GM23338 (cell line): ENCODE measurements around the gene CSTF1. TPM values are rescaled to one million over a fixed set of nuclear protein-coding genes. Genes with fewer than 3 reads are reported as not detected.

Source experiments
- ATAC-seq: fragments of 200-7000 bp; cut with Tn5 transposase; 3 replicates; pipeline ENCODE4 v1.9.1; 2020
- DNase-seq: peaks from one replicate; pipeline ENCODE4 v3.0.0-alpha.2; 2015; ENCODE audit warnings: low spot score
- H2AFZ ChIP-seq: fragments of 200-600 bp; sonication (generic); 2 replicates; pipeline ENCODE4 v1.8.0; 2016; ENCODE audit warnings: antibody characterized with exemption, mild to moderate bottlenecking, moderate library complexity
- H3F3A ChIP-seq: fragments of 200-600 bp; sonication (generic); replicated peaks from 2 replicates; pipeline ENCODE4 v1.8.0; 2017; ENCODE audit warnings: antibody characterized with exemption, mixed run types, low read depth
- H3K27ac ChIP-seq: fragments of 200-600 bp; sonication (generic); 2 replicates; pipeline ENCODE4 v1.6.1; 2016; ENCODE audit warnings: low read depth
- H3K27me3 ChIP-seq: fragments of 200-600 bp; sonication (generic); 2 replicates; pipeline ENCODE4 v1.8.0; 2016; ENCODE audit warnings: mild to moderate bottlenecking, mixed run types, moderate library complexity; ENCODE audit not compliant: insufficient read depth
- H3K36me3 ChIP-seq: fragments of 200-600 bp; sonication (generic); 2 replicates; pipeline ENCODE4 v1.8.0; 2016; ENCODE audit warnings: mild to moderate bottlenecking; ENCODE audit not compliant: insufficient read depth
- H3K4me1 ChIP-seq: fragments of 200-600 bp; sonication (generic); 2 replicates; pipeline ENCODE4 v1.8.0; 2016; ENCODE audit warnings: mild to moderate bottlenecking, moderate library complexity; ENCODE audit not compliant: insufficient read depth
- H3K4me2 ChIP-seq: fragments of 200-600 bp; sonication (generic); 2 replicates; pipeline ENCODE4 v1.7.1; 2017; ENCODE audit warnings: mixed run types
- H3K4me3 ChIP-seq: fragments of 200-600 bp; sonication (generic); 2 replicates; pipeline ENCODE4 v1.6.1; 2016; ENCODE audit warnings: mixed run types
- H3K79me2 ChIP-seq: fragments of 200-600 bp; sonication (generic); replicated peaks from 2 replicates; pipeline ENCODE4 v1.8.0; 2017; ENCODE audit warnings: mild to moderate bottlenecking; ENCODE audit not compliant: insufficient read depth
- H3K9me2 ChIP-seq: fragments of 200-600 bp; sonication (generic); 2 replicates; pipeline ENCODE4 v1.8.0; 2017; ENCODE audit not compliant: insufficient read depth
- H4K20me1 ChIP-seq: fragments of 200-600 bp; sonication (generic); replicated peaks from 2 replicates; pipeline ENCODE4 v1.8.0; 2017; ENCODE audit warnings: mild to moderate bottlenecking; ENCODE audit not compliant: insufficient read depth
- H3K27ac Mint-ChIP-seq: 2 replicates; pipeline ENCODE4 v1.8.0; 2020; ENCODE audit warnings: inconsistent platforms, mild to moderate bottlenecking, moderate library complexity, mixed read lengths
- H3K27me3 Mint-ChIP-seq: 3 replicates; pipeline ENCODE4 v1.8.0; 2022; ENCODE audit warnings: low read depth, mild to moderate bottlenecking, moderate library complexity, mixed read lengths, inconsistent platforms; ENCODE audit not compliant: insufficient read depth, poor library complexity
- H3K36me3 Mint-ChIP-seq: 3 replicates; pipeline ENCODE4 v1.8.0; 2021; ENCODE audit warnings: low read depth, mild to moderate bottlenecking, inconsistent platforms, moderate library complexity, mixed read lengths
- H3K4me1 Mint-ChIP-seq: 3 replicates; pipeline ENCODE4 v1.8.0; 2020; ENCODE audit warnings: mild to moderate bottlenecking, inconsistent platforms, mixed read lengths
- H3K4me3 Mint-ChIP-seq: 3 replicates; pipeline ENCODE4 v1.8.0; 2021; ENCODE audit warnings: moderate library complexity, mild to moderate bottlenecking, inconsistent platforms, mixed read lengths
- H3K9me3 Mint-ChIP-seq: 3 replicates; pipeline ENCODE4 v1.8.0; 2020; ENCODE audit warnings: moderate library complexity, mild to moderate bottlenecking, inconsistent platforms, mixed read lengths
- CREB1 ChIP-seq: fragments of 250-450 bp; sonication (Bioruptor Pico); IDR thresholded peaks from 2 replicates; pipeline ENCODE4 v1.5.0; 2020; ENCODE audit warnings: low read depth, mild to moderate bottlenecking, moderate library complexity
- EZH2 ChIP-seq: fragments of 200-600 bp; sonication (generic); IDR thresholded peaks from one replicate; pipeline ENCODE4 v1.8.0; 2017; ENCODE audit warnings: antibody characterized with exemption, mild to moderate bottlenecking, low read depth; ENCODE audit not compliant: unreplicated experiment
- EZH2phosphoT487 ChIP-seq: fragments of 200-600 bp; sonication (generic); IDR thresholded peaks from one replicate; pipeline ENCODE4 v1.8.1; 2018; ENCODE audit warnings: antibody characterized with exemption; ENCODE audit not compliant: unreplicated experiment
- JUNB ChIP-seq: IDR thresholded peaks from one replicate; pipeline ENCODE4 v1.6.1; 2016; ENCODE audit warnings: antibody characterized with exemption; ENCODE audit not compliant: unreplicated experiment
- NANOG ChIP-seq: IDR thresholded peaks from 2 replicates; pipeline ENCODE4 v1.6.1; 2016; ENCODE audit warnings: antibody characterized with exemption, borderline replicate concordance
- POLR2AphosphoS5 ChIP-seq: IDR thresholded peaks from 2 replicates; pipeline ENCODE4 v1.6.1; 2016; ENCODE audit warnings: antibody characterized with exemption, low read depth
- REST ChIP-seq: IDR thresholded peaks from one replicate; pipeline ENCODE4 v1.6.1; 2018; ENCODE audit warnings: antibody characterized with exemption; ENCODE audit not compliant: unreplicated experiment
- STAT1 ChIP-seq: IDR thresholded peaks from one replicate; pipeline ENCODE4 v1.6.1; 2016; ENCODE audit warnings: antibody characterized with exemption; ENCODE audit not compliant: unreplicated experiment
- ZNF114 ChIP-seq: fragments of 250-450 bp; sonication (Bioruptor Pico); IDR thresholded peaks from 2 replicates; pipeline ENCODE4 v1.5.0; 2020; ENCODE audit warnings: mild to moderate bottlenecking, moderate library complexity
- ZNF331 ChIP-seq: fragments of 250-450 bp; sonication (Bioruptor Pico); IDR thresholded peaks from 2 replicates; pipeline ENCODE4 v1.5.0; 2020; ENCODE audit warnings: low read depth, mild to moderate bottlenecking, moderate library complexity
- ZNF462 ChIP-seq: fragments of 250-450 bp; sonication (Bioruptor Pico); IDR thresholded peaks from 2 replicates; pipeline ENCODE4 v1.5.0; 2020; ENCODE audit warnings: mild to moderate bottlenecking, moderate library complexity
- polyA plus RNA-seq: library from polyadenylated mRNA; unstranded; fragments of >200 nt; fragmentation: Nextera tagmentation; extraction: Ambion mirVana; gene quantifications from 2 replicates; pipeline ENCODE4 v1.2.1, GENCODE V29; 2016
- total RNA-seq: library from RNA; depleted of rRNA; stranded (reverse); fragments of >200 nt; shearing (Covaris generic); gene quantifications from 2 replicates; pipeline ENCODE4 v1.2.3, GENCODE V29; 2014
- TF ChIP-seq, protein P1 (sequence below): IDR thresholded peaks from 2 replicates; pipeline ENCODE4 v1.6.1; 2016; ENCODE audit warnings: antibody characterized with exemption
- TF ChIP-seq, protein P2 (sequence below), 2 experiments: fragments of 200-600 bp in 1 of 2; sonication (generic) in 1 of 2; conservative IDR thresholded peaks; 2 replicates each; pipeline versions ENCODE4 v1.5.1 to v1.6.1; 2016 to 2017; ENCODE audit warnings: antibody characterized with exemption in 2 of 2, low read depth in 2 of 2, mild to moderate bottlenecking in 2 of 2, moderate library complexity in 1 of 2

Gene CSTF1
- total and polyA plus RNA-seq, 2 experiments from 2014 or later: 21.5 to 62.3 TPM

DNA sequence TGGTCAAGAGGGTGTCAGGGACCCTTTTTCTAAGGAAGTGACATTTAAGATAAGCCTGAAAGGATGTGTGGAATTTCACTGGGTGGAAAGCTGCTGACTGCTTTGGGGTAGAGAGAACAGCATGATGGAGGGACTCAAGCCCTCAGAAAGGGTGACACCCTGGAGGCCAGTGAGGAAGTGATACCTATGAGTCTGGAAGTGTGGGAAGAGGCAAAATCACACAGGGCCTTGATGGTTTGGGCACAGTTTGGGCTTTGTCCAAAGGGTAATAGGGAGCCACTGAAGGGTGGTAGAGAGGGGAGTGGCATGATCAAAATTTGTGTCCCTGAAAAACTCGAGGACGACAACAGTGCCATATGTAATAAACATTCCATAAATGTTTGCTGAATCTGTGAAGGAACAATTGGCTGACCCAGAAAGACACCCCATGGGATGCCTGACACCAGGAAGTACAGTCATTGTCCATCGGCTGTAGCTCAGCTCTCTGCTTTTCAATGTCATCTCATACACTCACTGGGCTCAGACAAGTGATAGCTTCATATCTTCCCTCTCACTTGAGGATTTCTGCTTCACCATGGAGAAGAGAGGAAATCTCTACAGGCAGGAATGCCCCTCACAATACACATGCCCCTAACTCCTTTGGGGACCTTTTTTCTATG lies 40.9 kb downstream of the CSTF1 start:
- DNase-seq (no peak), ATAC-seq (no peak)
- TF ChIP-seq STAT1 (no peak), CREB1 (CRISPR knock-in tag) (no peak), ZNF462 (no peak), JUNB (no peak), POLR2AphosphoS5 (no peak), ZNF331 (CRISPR knock-in tag) (no peak), EZH2 (no peak), NANOG (no peak), REST (no peak), ZNF114 (CRISPR knock-in tag) (no peak), EZH2phosphoT487 (no peak)
- TF ChIP-seq, protein P1, sequence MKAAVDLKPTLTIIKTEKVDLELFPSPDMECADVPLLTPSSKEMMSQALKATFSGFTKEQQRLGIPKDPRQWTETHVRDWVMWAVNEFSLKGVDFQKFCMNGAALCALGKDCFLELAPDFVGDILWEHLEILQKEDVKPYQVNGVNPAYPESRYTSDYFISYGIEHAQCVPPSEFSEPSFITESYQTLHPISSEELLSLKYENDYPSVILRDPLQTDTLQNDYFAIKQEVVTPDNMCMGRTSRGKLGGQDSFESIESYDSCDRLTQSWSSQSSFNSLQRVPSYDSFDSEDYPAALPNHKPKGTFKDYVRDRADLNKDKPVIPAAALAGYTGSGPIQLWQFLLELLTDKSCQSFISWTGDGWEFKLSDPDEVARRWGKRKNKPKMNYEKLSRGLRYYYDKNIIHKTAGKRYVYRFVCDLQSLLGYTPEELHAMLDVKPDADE: no peak
- TF ChIP-seq, protein P2, sequence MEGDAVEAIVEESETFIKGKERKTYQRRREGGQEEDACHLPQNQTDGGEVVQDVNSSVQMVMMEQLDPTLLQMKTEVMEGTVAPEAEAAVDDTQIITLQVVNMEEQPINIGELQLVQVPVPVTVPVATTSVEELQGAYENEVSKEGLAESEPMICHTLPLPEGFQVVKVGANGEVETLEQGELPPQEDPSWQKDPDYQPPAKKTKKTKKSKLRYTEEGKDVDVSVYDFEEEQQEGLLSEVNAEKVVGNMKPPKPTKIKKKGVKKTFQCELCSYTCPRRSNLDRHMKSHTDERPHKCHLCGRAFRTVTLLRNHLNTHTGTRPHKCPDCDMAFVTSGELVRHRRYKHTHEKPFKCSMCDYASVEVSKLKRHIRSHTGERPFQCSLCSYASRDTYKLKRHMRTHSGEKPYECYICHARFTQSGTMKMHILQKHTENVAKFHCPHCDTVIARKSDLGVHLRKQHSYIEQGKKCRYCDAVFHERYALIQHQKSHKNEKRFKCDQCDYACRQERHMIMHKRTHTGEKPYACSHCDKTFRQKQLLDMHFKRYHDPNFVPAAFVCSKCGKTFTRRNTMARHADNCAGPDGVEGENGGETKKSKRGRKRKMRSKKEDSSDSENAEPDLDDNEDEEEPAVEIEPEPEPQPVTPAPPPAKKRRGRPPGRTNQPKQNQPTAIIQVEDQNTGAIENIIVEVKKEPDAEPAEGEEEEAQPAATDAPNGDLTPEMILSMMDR (conservative IDR thresholded peaks at IDR 0.05; ENCODE audit: low read depth in 2 of 2): no peak

More for the DNA sequence above, 40.9 kb downstream of the CSTF1 start:
- Mint-ChIP-seq H3K9me3 (no peaks in the 10 kb centered on the region; the same call in 2 of the 3 replicates), H3K27ac (no peak overlapping the region), H3K36me3 (no peaks in the 10 kb centered on the region; the same call in 2 of the 3 replicates), H3K4me1 (no peaks in the 10 kb centered on the region; the same call in 2 of the 3 replicates), H3K4me3 (no peak overlapping the region), H3K27me3 (peaks cover 10% of the 10 kb centered on the region)
- Histone ChIP-seq H3K79me2 (no peaks in the 10 kb centered on the region), H3K9me2 (no peaks in the 10 kb centered on the region), H3F3A (no peaks in the 10 kb centered on the region), H3K4me3 (no peak overlapping the region), H3K27ac (no peak overlapping the region), H3K27me3 (no peaks in the 10 kb centered on the region), H3K4me2 (no peak overlapping the region), H3K36me3 (no peaks in the 10 kb centered on the region), H2AFZ (no peak overlapping the region), H3K4me1 (no peaks in the 10 kb centered on the region), H4K20me1 (no peaks in the 10 kb centered on the region)
